Thyroid gland (tissue), 4 donors: ENCODE measurements around the gene CLDN25.

ENCODE experiments used
- POLR2A ChIP-seq, 2 donors: fragments of 450-650 bp; IDR thresholded peaks; one replicate each; pipeline ENCODE4 v1.6.1; 2017; ENCODE audit warnings: antibody characterized with exemption in 2 of 2, mild to moderate bottlenecking in 2 of 2, moderate library complexity in 1 of 2
- TF ChIP-seq, protein P1 (sequence below), 6 experiments: fragments of 200-600 bp in 3 of 6; fragments of 450-650 bp in 3 of 6; sonication (generic) in 3 of 6; IDR thresholded peaks; one replicate each; pipeline ENCODE4 v1.5.1; 2016 to 2019; ENCODE audit warnings: antibody characterized with exemption in 6 of 6, mild to moderate bottlenecking in 2 of 6, inconsistent platforms in 1 of 6, moderate library complexity in 1 of 6

DNA sequence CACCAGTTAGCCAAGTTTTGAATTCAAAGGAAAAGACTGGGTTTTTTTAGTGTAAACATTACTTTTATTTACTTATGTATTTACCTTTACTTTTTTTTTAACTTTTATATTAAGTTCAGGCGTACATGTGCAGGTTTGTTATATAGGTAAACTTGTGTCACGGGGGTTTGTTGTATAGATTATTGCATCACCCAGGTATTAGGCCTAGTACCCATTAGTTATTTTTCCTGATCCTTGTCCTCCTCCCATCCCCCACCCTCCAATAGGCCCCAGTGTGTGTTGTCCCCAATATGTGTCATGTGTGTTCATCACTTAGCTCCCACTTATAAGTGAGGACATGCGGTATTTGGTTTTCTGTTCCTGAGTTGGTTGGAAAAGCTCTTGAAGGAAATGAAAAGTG, 26.7 kb upstream of the CLDN25 start:
- TF ChIP-seq, protein P1, sequence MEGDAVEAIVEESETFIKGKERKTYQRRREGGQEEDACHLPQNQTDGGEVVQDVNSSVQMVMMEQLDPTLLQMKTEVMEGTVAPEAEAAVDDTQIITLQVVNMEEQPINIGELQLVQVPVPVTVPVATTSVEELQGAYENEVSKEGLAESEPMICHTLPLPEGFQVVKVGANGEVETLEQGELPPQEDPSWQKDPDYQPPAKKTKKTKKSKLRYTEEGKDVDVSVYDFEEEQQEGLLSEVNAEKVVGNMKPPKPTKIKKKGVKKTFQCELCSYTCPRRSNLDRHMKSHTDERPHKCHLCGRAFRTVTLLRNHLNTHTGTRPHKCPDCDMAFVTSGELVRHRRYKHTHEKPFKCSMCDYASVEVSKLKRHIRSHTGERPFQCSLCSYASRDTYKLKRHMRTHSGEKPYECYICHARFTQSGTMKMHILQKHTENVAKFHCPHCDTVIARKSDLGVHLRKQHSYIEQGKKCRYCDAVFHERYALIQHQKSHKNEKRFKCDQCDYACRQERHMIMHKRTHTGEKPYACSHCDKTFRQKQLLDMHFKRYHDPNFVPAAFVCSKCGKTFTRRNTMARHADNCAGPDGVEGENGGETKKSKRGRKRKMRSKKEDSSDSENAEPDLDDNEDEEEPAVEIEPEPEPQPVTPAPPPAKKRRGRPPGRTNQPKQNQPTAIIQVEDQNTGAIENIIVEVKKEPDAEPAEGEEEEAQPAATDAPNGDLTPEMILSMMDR (IDR thresholded peaks at IDR 0.05), result no peak
- no peak for TF ChIP-seq POLR2A (IDR thresholded peaks at IDR 0.05)
